ENCODE results near the gene GIPC2.

The GIPC2 gene

DNA sequence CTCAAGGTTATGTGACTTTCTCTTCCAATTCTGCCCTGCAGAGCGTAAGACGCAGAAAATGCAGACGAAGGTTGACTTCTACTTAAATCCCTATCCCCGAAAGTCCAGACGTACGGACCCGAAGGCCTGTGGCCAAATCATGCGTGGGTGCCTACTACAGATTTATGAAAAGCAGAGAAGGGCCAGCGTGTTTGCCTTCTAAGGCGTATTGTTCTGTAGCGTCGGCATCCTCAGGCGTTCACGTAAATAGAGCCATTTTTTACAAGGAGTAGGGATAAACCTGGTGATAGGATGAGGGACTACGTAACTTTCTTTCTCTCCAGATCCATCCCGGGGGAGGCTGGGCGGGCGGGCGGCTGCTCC lies 222 bp upstream of the GIPC2 start:
- peak overlapping the region; percentile 48 for H3K4me3 ChIP-seq (replicated peaks; ENCODE audit: low read depth, low read length)
- TF ChIP-seq CTCF (IDR thresholded peaks at IDR 0.05; ENCODE audit: low read depth, low read length, missing control alignments): no peak
- DNase-seq (ENCODE audit: extremely low read depth, low read depth): no peak

DNA sequence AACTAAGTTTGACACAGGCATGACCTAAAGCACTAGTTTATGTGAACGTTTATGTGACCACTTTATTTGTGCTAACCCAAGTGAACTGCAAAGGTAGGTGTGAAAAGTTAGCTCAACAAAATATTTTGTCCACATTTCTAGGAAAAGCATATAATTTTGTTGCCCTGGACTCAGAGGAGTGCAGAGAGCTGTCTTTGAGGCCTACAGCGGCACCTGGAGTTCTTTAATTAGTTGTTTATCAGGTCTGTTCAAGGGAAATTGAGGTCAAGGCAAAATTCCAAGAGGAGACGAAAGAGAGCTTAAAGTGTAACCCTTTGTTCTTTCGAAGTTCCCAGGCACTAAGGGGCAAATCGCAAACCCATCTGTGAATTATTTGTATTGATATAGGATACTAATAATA lies 1.3 kb downstream of the GIPC2 start:
- no peak for TF ChIP-seq CTCF (IDR thresholded peaks at IDR 0.05; ENCODE audit: low read depth, low read length, missing control alignments)
- no peak overlapping the region for H3K4me3 ChIP-seq (replicated peaks; ENCODE audit: low read depth, low read length)
- no peak for DNase-seq (ENCODE audit: extremely low read depth, low read depth)

DNA sequence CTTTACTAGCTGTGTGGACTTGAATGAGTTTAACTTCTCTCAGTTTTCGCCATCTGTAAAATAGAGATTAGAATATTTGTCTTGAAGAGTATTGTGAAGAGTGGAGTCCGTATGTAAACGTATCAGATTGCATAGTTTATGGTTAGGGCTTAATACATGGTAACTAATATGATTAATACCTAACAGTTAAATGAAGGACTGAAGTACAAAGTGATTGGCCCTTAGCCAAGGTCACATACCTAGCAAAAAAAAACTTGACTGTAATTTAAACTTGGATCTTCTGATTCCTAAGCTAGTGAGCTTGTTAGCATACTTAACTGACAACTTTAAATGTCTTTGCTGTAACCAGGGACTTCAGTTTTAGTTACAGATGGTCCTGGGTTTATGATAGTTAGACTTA lies 1.9 kb downstream of the GIPC2 start:
- TF ChIP-seq CTCF (IDR thresholded peaks at IDR 0.05; ENCODE audit: low read depth, low read length, missing control alignments): no peak
- no peak overlapping the region for H3K4me3 ChIP-seq (replicated peaks; ENCODE audit: low read depth, low read length)
- DNase-seq (ENCODE audit: extremely low read depth, low read depth): no peak

DNA sequence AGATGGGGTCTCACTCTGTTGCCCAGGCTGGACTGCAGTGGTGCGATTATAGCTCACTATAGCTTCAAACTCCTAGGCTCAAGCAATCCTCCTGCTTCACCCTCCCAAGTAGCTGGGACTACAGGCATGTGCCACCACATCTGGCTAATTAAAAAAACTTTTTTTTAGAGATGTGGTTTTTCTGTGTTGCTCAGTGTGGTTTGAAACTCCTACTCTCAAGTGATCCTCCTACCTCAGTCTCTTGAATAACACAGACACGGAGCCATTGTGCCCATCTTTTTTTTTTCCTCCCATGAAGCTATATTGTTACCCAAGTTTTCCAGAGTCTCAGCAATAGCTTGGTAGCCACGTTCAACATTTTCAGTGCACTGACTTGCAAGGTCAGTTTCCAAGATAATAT lies 2.7 kb downstream of the GIPC2 start:
- H3K4me3 ChIP-seq (replicated peaks; ENCODE audit: low read depth, low read length): no peak overlapping the region
- TF ChIP-seq CTCF (IDR thresholded peaks at IDR 0.05; ENCODE audit: low read depth, low read length, missing control alignments): no peak
- no peak for DNase-seq (ENCODE audit: extremely low read depth, low read depth)

GRCh38 chr1:78049396-78049795 lies 3.6 kb downstream of the GIPC2 start:
- no peak for DNase-seq (ENCODE audit: extremely low read depth, low read depth)
- no peak overlapping the region for H3K4me3 ChIP-seq (replicated peaks; ENCODE audit: low read depth, low read length)
- no peak for TF ChIP-seq CTCF (IDR thresholded peaks at IDR 0.05; ENCODE audit: low read depth, low read length, missing control alignments)

DNA sequence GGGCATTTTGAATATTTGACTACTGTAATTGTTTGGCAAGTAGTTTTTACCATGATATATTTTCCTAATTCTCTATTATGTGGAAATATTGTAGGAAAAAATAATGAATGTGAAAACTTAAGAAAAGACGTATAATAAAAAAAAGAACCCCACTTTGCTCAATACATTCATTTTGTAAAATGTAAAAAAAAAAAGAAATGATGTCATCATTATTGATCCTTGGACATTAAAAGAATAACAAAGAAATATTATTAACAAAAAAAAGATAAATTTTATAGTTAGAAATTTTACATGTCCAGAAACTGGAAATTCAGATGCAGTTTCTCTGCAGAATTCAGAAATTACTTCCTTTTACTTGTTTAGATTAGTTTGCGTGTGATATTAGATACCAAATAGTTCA lies 5.2 kb downstream of the GIPC2 start:
- TF ChIP-seq CTCF (IDR thresholded peaks at IDR 0.05; ENCODE audit: low read depth, low read length, missing control alignments): no peak
- no peak for DNase-seq (ENCODE audit: extremely low read depth, low read depth)

DNA sequence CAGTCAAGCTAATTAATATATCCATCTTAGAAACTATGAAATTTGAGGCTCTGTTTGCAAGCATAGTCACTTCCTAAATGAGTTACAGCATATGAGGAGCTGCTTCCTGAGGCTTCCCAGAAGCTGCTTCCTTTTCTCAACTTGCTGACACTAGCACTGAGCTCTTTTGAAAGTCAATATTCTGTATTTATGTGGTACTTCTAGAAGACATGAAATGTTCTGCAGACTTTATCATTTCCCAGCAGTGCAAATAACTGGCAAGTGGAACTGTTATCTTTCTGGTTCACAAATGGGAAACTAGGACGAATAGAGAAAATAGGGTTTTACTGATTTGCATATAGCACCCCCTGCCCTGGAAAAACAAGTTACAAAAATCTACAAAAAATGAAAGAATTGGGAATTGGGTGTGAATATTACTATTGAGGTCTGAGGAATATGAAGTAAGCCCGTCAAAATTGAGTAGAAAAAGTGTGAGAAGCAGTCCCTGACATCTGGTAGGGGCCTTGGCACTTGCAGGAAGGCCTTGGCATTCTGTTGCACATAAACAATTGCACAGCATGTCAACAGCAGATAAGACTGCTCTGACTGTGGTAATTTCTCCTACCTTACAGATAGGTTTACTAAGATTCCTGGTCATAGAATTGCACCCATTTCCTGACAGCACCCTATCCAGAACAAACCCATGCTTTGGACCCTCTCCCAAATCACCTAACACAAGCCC lies 7.1 kb downstream of the GIPC2 start:
- TF ChIP-seq CTCF (IDR thresholded peaks at IDR 0.05; ENCODE audit: low read depth, low read length, missing control alignments): no peak
- H3K4me3 ChIP-seq (replicated peaks; ENCODE audit: low read depth, low read length): no peak overlapping the region
- DNase-seq (ENCODE audit: extremely low read depth, low read depth): no peak

More for the DNA sequence above, 5.2 kb downstream of the GIPC2 start:
- no peak overlapping the region for H3K4me3 ChIP-seq (replicated peaks; ENCODE audit: low read depth, low read length)
